ENCODE measurements around the gene WTAP.
"Not testable (repeated sequence)": the region's sequence is repeated elsewhere in the genome, so short reads cannot be mapped to it uniquely, and the experiment has no call there.

WTAP gene

GRCh38 chr6:159762681-159763293 is 35.5 kb downstream of the WTAP start:
- no peak for DNase-seq

DNA sequence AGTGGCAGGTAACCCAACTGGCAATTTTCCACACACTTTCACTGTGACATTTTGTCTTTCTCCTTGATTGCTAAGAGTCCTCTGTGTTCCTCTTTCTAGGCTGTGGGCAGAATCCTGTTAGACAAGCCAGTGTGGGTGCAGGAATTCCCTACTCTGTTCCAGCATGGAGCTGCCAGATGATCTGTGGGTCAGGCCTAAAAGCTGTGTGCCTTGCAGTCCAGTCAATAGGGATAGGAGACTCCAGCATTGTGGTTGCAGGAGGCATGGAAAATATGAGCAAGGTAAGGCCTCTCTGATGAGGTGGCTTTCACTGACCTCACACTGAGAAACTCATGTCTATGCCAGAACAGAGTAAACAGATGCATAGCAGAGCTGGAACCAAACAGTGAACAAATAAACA is 39.6 kb downstream of the WTAP start:
- DNase-seq = no peak

DNA sequence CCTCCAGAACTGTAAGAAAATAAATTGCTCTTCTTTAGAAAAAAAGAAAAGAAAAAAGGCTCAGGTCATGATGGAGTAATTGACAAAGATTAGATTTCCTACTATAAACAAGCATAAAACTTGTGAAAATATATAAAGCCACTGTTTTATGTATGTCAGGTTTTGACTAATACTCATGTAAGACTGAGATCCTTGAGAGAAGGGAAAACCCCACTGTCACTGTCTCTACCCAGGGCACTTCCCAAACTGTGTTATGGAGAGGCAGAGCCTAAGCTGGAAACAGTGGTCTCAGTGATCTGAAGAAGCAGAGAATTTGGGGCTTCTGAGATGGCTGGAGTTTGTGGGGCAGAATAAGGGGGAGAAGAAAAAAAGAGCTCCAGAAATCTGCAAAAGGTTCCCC is 42.2 kb downstream of the WTAP start:
- no peak for DNase-seq

- no peak for DNase-seq
Observed at GRCh38 chr6:159772196-159772595, 44.9 kb downstream of the WTAP start.

GRCh38 chr6:159777240-159777904 is 50.1 kb downstream of the WTAP start:
- DNase-seq = no peak

DNA sequence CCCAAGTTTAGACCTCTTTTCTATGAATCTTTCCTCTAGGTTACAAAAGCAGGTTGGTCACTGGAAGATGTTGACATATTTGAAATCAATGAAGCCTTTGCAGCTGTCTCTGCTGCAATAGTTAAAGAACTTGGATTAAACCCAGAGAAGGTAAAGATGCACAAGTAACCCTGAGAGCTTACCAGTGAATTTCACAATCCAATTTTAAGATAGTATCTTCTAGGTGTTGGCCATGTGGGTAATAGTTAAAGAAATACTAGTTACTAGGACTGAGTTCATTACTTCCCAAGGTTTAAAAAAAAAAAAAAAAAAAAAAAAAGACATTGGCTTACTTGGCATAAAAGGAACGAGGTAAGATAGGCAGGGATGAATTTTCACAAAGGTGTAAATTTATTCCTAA is 50.8 kb downstream of the WTAP start:
- no peak for DNase-seq

GRCh38 chr6:159778542-159779103 is 51.3 kb downstream of the WTAP start:
- no peak for DNase-seq

DNA sequence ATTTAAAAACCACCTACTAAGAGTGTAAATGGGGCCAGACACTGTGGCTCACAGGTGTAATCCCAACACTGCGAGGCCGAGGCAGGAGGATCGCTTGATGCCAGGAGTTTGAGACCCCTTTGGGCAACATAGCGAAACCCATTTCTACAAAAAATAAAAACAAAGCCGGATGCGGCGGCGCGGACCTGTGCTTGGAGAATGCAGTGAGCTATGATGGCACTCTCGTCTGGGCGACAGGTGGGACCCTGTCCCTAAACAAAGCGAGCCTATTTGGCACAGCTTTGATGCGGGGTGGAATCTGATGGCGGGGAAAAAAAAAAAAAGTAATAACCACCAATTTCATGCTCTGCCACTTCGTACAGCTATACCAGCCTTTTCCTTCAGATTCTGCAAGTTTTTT is 61.0 kb downstream of the WTAP start:
- no peak for DNase-seq

DNA sequence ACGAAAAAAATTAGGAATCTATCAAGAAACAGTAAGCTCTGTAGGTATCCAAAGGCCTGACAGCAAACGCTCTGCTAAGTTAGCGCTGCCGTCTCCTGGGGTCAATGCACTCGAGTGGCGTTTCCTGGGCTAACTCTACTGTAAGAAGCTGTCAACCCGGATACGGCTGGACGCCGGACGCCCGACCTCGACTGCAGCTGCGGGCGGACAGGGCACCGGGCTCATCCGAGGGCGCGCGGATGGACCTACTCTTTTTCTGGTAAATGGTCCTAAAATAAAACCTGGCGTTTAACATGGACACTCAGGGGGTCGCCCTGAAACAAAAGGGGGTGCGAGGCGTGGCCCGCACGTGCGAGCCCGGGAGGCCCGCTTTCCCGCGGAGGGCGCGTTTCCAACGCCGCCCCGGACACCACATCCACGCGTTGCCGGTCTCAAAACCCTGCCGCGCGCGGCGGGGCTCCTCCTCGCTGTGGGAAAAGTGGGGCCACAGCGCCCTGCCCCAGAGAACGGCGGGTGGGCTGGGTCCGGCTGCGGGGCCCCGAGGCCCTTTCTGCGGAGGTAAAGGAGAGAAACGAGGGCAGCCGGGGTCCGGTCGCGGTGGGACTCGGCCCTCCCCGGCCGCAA is 61.6 kb downstream of the WTAP start:
- DNase-seq = no peak

GRCh38 chr6:159789377-159790148 is 62.3 kb downstream of the WTAP start, which contains the start of gene TCP1:
Gene TCP1, minus strand, starts transcription at chr6:159789602. Its CDS starts 134 bp downstream, at chr6:159789468.
- DNase-seq = peak; percentile 99

DNA sequence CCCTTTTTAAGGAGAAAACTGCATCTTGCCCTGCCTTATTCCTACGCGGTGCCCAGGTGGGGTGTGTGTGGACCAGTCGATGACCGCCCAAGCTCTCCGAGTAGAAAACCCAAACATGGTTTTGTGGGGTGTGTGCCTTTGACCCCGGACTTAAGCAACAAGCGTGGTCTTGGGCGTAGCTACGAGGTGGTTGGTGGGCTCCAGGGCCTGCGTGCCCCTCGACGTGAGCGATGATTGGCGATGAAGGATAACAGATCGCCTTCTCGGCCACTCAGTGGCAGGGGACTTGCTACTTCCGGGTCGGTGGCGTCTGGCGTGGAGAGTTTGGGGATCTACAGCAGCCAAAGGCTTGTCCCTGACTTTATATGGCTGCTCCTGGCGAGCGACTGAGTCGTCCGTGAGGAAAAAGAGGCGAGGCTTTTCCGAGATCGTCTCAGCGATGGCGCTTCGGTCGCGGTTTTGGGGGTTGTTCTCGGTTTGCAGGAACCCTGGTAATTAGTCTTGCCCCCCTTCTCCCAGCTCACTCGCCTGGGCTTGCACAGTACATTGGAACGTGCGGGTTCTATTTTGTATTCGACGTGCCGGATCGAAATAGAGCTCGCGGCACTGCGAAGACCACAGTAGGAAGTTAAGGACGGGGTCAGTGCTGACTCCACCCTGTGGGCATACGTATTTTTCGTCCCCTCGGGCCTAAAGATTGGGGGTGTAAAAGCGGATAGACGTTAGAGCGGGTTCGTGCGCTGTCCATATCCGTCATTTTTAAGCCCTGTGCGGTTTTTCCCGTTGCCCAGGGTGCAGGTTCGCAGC is 63.0 kb downstream of the WTAP start, which contains the start of gene MRPL18:
Gene MRPL18 (plus strand): TSS at position 319 of the 807 bp plus-strand sequence. CDS start 121 bp downstream, at position 440.
- DNase-seq = peak; percentile 97

- no peak for DNase-seq
Observed at GRCh38 chr6:159790956-159791598, 63.8 kb downstream of the WTAP start.

DNA sequence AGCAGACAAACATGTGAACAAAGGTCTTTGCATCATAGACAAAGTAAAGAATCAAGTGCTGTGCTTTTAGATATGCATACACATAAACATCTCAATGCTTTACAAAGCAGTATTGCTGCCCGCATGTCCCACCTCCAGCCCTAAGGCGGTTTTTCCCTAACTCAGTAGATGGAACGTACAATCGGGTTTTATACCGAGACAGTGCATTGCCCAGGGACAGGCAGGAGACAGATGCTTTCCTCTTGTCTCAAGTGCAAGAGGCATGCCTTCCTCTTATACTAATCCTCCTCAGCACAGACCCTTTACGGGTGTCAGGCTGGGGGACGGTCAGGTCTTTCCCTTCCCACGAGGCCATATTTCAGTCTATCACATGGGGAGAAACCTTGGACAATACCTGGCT is 67.7 kb downstream of the WTAP start:
- not testable (repeated sequence) for DNase-seq

DNA sequence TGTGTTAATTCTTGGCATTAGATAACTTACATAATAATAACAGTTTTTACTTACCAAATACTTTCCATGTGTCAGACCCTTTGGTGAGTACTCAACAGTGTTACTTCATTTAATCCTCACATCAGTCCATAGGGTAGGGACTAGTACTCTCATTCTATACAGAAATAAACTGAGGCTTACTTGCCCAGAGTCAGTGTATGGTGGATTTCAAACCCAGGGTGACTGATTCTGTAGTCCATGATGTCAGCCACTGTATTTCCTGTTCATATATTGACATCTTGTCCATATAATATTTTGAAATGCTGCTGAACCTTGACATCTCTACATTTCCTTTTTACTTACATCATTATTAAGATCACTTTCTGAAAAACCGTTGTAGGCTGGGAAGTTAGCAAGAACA is 70.2 kb downstream of the WTAP start:
- DNase-seq = no peak

GRCh38 chr6:159800141-159800865 is 73.0 kb downstream of the WTAP start, which contains the start of gene PNLDC1:
Gene PNLDC1, plus strand, starts transcription at chr6:159800276. Its CDS starts 32 bp downstream, at chr6:159800308.
- DNase-seq = no peak

GRCh38 chr6:159801935-159802334 is 74.6 kb downstream of the WTAP start:
- DNase-seq = no peak

DNA sequence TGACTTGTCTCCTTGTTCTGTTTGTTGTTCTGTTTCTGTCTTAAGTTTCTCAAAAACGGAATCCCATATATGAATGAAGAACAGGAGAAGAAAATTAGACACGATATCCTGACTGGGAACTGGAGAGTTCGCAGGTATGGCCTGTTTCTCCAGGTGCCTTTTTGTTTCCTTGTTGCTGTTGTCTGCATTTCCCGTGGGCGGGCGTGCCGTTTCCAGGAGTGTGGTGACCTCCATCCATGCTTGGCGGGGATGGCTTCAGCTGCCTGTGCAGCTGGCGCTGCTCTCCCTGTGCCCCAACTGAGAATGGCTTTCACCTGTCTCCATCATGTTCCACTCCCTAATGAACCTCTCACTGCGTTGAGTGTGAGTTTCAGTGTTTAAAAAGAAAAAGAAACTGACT is 77.2 kb downstream of the WTAP start:
- DNase-seq = no peak

DNA sequence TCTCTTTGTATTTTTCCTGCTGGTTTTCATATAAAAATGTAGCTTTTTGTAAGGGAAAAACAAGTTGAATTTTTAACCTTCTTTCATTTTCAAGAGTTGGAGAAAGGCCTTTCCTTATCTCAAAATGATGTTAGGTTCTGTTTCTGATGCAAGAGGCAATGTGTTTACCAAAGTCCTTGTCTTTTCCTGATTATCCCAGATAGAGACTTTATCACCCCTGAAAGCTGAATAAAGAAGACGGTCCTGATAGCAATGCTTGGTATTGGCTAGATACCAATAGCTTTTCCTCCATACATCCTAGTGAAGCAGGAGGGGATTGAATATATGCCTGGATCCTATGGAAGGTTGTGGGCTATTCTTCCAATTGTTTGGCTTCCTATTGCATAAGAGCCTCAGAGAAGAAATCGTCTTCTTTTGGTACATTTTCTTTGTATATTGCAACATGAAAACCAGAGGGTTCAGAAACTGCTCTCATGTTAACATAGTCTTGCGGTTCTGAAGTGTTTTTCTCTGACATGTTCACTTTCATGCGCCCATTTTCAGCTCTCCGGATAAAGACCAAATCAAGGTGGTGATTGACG is 78.2 kb downstream of the WTAP start:
- no peak for DNase-seq
